ENCODE data around the gene NDUFB10. TPM values are rescaled to one million over a fixed set of nuclear protein-coding genes. Genes with fewer than 3 reads are reported as not detected.
A peak's percentile ranks its signal among the peaks of the same experiment; 100 is the strongest.

NDUFB10 gene
- total and polyA plus RNA-seq, 2 donors (not counting 1 experiment from before 2014, with no cell fraction given), result 123 to 149 TPM

DNA sequence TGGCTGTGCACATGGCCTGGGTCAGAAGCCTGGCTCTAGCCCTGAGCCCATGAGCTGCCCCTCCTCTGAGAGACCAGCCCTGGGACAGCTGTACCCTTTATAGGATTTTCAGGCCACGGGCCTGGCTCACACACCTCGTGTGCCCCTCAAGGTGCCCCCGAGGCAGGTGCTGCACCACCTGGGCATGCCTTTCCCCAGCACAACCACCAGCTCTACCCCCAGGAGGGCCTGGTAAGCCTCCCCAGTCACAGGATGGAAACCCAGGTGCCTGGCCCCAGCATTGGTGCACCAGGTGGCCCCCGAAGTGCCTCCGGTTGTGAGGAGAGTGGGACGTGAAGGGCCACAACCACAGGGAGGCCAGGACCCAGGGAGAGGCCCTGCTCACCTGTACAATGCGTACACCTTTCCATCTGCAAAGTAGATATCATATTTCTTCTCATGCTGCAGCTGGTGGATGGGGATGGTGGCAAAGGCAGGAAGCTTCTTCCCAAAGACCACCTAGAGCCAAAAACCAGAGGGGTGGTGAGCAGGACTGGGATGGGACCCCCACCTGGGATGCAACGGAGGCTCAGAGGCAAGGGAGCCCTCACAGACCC lies 44.0 kb downstream of the NDUFB10 start:
- Histone ChIP-seq H3K27ac (ENCODE audit: insufficient read depth, low read length) (no peak overlapping the region), H3K9ac (ENCODE audit: insufficient read depth, low read length) (no peak overlapping the region), H3K4me1 (ENCODE audit: control insufficient read depth, extremely low read depth, insufficient read depth, low read length) (peaks cover 19% of the 10 kb centered on the region), H2AFZ (ENCODE audit: low read length) (no peak overlapping the region), H3K36me3 (ENCODE audit: control insufficient read depth, insufficient read depth, low read length) (peaks cover 45% of the 10 kb centered on the region), H3K4me3 (replicated peaks in 1 of 4; ENCODE audit: control extremely low read depth in 1 of 4, insufficient read depth in 1 of 4, low read depth in 3 of 4, low read length in 4 of 4) (no peak overlapping the region), H3K79me2 (ENCODE audit: control insufficient read depth, insufficient read depth, low read length) (peaks cover 57% of the 10 kb centered on the region), H3K9me3 (ENCODE audit: control insufficient read depth, insufficient read depth, low read depth, low read length) (no peaks in the 10 kb centered on the region), H3K4me2 (ENCODE audit: extremely low read depth, insufficient read depth, low read length) (no peak overlapping the region), H3K27me3 (ENCODE audit: control insufficient read depth, insufficient read depth, low read length) (no peaks in the 10 kb centered on the region), H4K20me1 (ENCODE audit: control insufficient read depth, extremely low read depth, insufficient read depth, low read length) (no peaks in the 10 kb centered on the region)
- TF ChIP-seq, protein P1, sequence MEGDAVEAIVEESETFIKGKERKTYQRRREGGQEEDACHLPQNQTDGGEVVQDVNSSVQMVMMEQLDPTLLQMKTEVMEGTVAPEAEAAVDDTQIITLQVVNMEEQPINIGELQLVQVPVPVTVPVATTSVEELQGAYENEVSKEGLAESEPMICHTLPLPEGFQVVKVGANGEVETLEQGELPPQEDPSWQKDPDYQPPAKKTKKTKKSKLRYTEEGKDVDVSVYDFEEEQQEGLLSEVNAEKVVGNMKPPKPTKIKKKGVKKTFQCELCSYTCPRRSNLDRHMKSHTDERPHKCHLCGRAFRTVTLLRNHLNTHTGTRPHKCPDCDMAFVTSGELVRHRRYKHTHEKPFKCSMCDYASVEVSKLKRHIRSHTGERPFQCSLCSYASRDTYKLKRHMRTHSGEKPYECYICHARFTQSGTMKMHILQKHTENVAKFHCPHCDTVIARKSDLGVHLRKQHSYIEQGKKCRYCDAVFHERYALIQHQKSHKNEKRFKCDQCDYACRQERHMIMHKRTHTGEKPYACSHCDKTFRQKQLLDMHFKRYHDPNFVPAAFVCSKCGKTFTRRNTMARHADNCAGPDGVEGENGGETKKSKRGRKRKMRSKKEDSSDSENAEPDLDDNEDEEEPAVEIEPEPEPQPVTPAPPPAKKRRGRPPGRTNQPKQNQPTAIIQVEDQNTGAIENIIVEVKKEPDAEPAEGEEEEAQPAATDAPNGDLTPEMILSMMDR (conservative IDR thresholded peaks at IDR 0.05 in 1 of 2, IDR thresholded peaks at IDR 0.05 in 1 of 2; ENCODE audit: low read depth in 1 of 2, low read length in 2 of 2), result no peak
- no peak for TF ChIP-seq EZH2 (IDR thresholded peaks at IDR 0.05; ENCODE audit: low read length, missing control alignments)
- no peak for DNase-seq (ENCODE audit: low read depth in 2 of 2)

- no peaks in the 10 kb centered on the region for H4K20me1 ChIP-seq (ENCODE audit: control insufficient read depth, extremely low read depth, insufficient read depth, low read length)
- no peak overlapping the region for H2AFZ ChIP-seq (ENCODE audit: low read length)
- no peak overlapping the region for H3K4me3 ChIP-seq (replicated peaks in 1 of 4; ENCODE audit: control extremely low read depth in 1 of 4, insufficient read depth in 1 of 4, low read depth in 3 of 4, low read length in 4 of 4)
- H3K27ac ChIP-seq (ENCODE audit: insufficient read depth, low read length), result no peak overlapping the region
- no peak for TF ChIP-seq EZH2 (IDR thresholded peaks at IDR 0.05; ENCODE audit: low read length, missing control alignments)
- TF ChIP-seq, protein P1 (conservative IDR thresholded peaks at IDR 0.05 in 1 of 2, IDR thresholded peaks at IDR 0.05 in 1 of 2; ENCODE audit: low read depth in 1 of 2, low read length in 2 of 2), result peak; percentile 81 to 96
- H3K9me3 ChIP-seq (ENCODE audit: control insufficient read depth, insufficient read depth, low read depth, low read length), result no peaks in the 10 kb centered on the region
- H3K79me2 ChIP-seq (ENCODE audit: control insufficient read depth, insufficient read depth, low read length), result peaks cover 64% of the 10 kb centered on the region
- H3K27me3 ChIP-seq (ENCODE audit: control insufficient read depth, insufficient read depth, low read length), result no peaks in the 10 kb centered on the region
- DNase-seq (ENCODE audit: low read depth in 2 of 2), result peak; percentile 76 to 87
- H3K36me3 ChIP-seq (ENCODE audit: control insufficient read depth, insufficient read depth, low read length), result peaks cover 42% of the 10 kb centered on the region
- H3K4me2 ChIP-seq (ENCODE audit: extremely low read depth, insufficient read depth, low read length), result peak overlapping the region; percentile 23
- peaks cover 19% of the 10 kb centered on the region for H3K4me1 ChIP-seq (ENCODE audit: control insufficient read depth, extremely low read depth, insufficient read depth, low read length)
- H3K9ac ChIP-seq (ENCODE audit: insufficient read depth, low read length), result no peak overlapping the region
Observed at GRCh38 chr16:2003827-2004641, 44.7 kb downstream of the NDUFB10 start.

GRCh38 chr16:2004795-2005517 lies 45.6 kb downstream of the NDUFB10 start:
- no peak overlapping the region for H3K4me2 ChIP-seq (ENCODE audit: extremely low read depth, insufficient read depth, low read length)
- no peak overlapping the region for H3K4me3 ChIP-seq (replicated peaks in 1 of 4; ENCODE audit: control extremely low read depth in 1 of 4, insufficient read depth in 1 of 4, low read depth in 3 of 4, low read length in 4 of 4)
- H3K9ac ChIP-seq (ENCODE audit: insufficient read depth, low read length), result no peak overlapping the region
- TF ChIP-seq EZH2 (IDR thresholded peaks at IDR 0.05; ENCODE audit: low read length, missing control alignments), result no peak
- TF ChIP-seq, protein P1 (conservative IDR thresholded peaks at IDR 0.05 in 1 of 2, IDR thresholded peaks at IDR 0.05 in 1 of 2; ENCODE audit: low read depth in 1 of 2, low read length in 2 of 2), result no peak
- peaks cover 19% of the 10 kb centered on the region for H3K4me1 ChIP-seq (ENCODE audit: control insufficient read depth, extremely low read depth, insufficient read depth, low read length)
- H3K9me3 ChIP-seq (ENCODE audit: control insufficient read depth, insufficient read depth, low read depth, low read length), result no peaks in the 10 kb centered on the region
- peaks cover 69% of the 10 kb centered on the region for H3K79me2 ChIP-seq (ENCODE audit: control insufficient read depth, insufficient read depth, low read length)
- no peaks in the 10 kb centered on the region for H3K27me3 ChIP-seq (ENCODE audit: control insufficient read depth, insufficient read depth, low read length)
- H3K36me3 ChIP-seq (ENCODE audit: control insufficient read depth, insufficient read depth, low read length), result peaks cover 34% of the 10 kb centered on the region
- no peak overlapping the region for H3K27ac ChIP-seq (ENCODE audit: insufficient read depth, low read length)
- H2AFZ ChIP-seq (ENCODE audit: low read length), result no peak overlapping the region
- DNase-seq (ENCODE audit: low read depth in 2 of 2), result no peak
- no peaks in the 10 kb centered on the region for H4K20me1 ChIP-seq (ENCODE audit: control insufficient read depth, extremely low read depth, insufficient read depth, low read length)
